WTC11 (cell line): ENCODE results near the gene CLASP2. TPM values are rescaled to one million over a fixed set of nuclear protein-coding genes. Genes with fewer than 3 reads are reported as not detected.

Source experiments
- ATAC-seq: fragments of 200-7000 bp; cut with Tn5 transposase; 2 replicates; pipeline ENCODE4 v1.10.0; 2021; ENCODE audit warnings: mild to moderate bottlenecking, moderate library complexity
- CTCF ChIA-PET: fragments of 300-600 bp; sonication (Branson Sonifier 250); formaldehyde crosslinking; loops from one replicate; lab custom pipeline; 2021; ENCODE audit warnings: antibody characterized with exemption; lab: Charles Lee
- POLR2A ChIA-PET: fragments of 350-600 bp; sonication (Branson Sonifier 250); formaldehyde crosslinking; loops from one replicate; lab custom pipeline; 2021; ENCODE audit warnings: antibody characterized with exemption; lab: Charles Lee
- DNase-seq: peaks from one replicate; pipeline ENCODE4 v3.0.0; 2021; ENCODE audit warnings: low spot score
- H3K27ac Mint-ChIP-seq: 2 replicates; pipeline ENCODE4 v1.8.0; 2021; ENCODE audit warnings: mixed read lengths
- H3K27me3 Mint-ChIP-seq: 2 replicates; pipeline ENCODE4 v1.8.0; 2021; ENCODE audit warnings: low read depth, mild to moderate bottlenecking, moderate library complexity, mixed read lengths
- H3K36me3 Mint-ChIP-seq: 2 replicates; pipeline ENCODE4 v1.8.0; 2021; ENCODE audit warnings: mixed read lengths
- H3K4me1 Mint-ChIP-seq: 2 replicates; pipeline ENCODE4 v1.8.0; 2022; ENCODE audit warnings: mixed read lengths
- H3K4me3 Mint-ChIP-seq: 2 replicates; pipeline ENCODE4 v1.8.0; 2021; ENCODE audit warnings: mild to moderate bottlenecking, moderate library complexity, mixed read lengths
- H3K9me3 Mint-ChIP-seq: 2 replicates; pipeline ENCODE4 v1.8.0; 2021; ENCODE audit warnings: mixed read lengths
- FOXP4 ChIP-seq: sonication (generic); formaldehyde crosslinking; IDR thresholded peaks from 2 replicates; pipeline ENCODE4 v1.8.0; 2022; ENCODE audit warnings: mild to moderate bottlenecking, missing genetic modification reagents
- JAZF1 ChIP-seq: fragments of 250-450 bp; sonication (Bioruptor Pico); IDR thresholded peaks from 2 replicates; pipeline ENCODE4 v1.9.0; 2021; ENCODE audit warnings: moderate library complexity, mild to moderate bottlenecking, inconsistent platforms
- KAT7 ChIP-seq: sonication (generic); formaldehyde crosslinking; IDR thresholded peaks from 2 replicates; pipeline ENCODE4 v1.8.1; 2023; ENCODE audit warnings: missing genetic modification reagents, mild to moderate bottlenecking, borderline replicate concordance
- NR2C2 ChIP-seq: sonication (generic); formaldehyde crosslinking; IDR thresholded peaks from 2 replicates; pipeline ENCODE4 v1.8.0; 2022; ENCODE audit warnings: mild to moderate bottlenecking, missing genetic modification reagents
- NR3C1 ChIP-seq: sonication (generic); formaldehyde crosslinking; conservative IDR thresholded peaks from 2 replicates; pipeline ENCODE4 v1.8.1; 2023; ENCODE audit warnings: low read depth, mild to moderate bottlenecking, missing genetic modification reagents
- PRDM15 ChIP-seq: sonication (generic); formaldehyde crosslinking; IDR thresholded peaks from 2 replicates; pipeline ENCODE4 v1.8.0; 2022; ENCODE audit warnings: missing genetic modification reagents
- TCF7 ChIP-seq: sonication (generic); formaldehyde crosslinking; IDR thresholded peaks from 2 replicates; pipeline ENCODE4 v1.8.0; 2022; ENCODE audit warnings: mild to moderate bottlenecking, low read depth, missing genetic modification reagents, moderate library complexity
- ZNF512 ChIP-seq: sonication (generic); formaldehyde crosslinking; IDR thresholded peaks from 2 replicates; pipeline ENCODE4 v1.8.1; 2022; ENCODE audit warnings: missing genetic modification reagents, borderline replicate concordance
- total RNA-seq: library from RNA; stranded (reverse); gene quantifications from 3 replicates; pipeline ENCODE4 v1.2.3, GENCODE V29; 2021
- TF ChIP-seq, protein P1 (sequence below): sonication (generic); formaldehyde crosslinking; IDR thresholded peaks from 2 replicates; pipeline ENCODE4 v1.8.0; 2022; ENCODE audit warnings: mild to moderate bottlenecking, missing genetic modification reagents
- TF ChIP-seq, protein P2 (sequence below): fragments of 250-450 bp; sonication (Bioruptor Pico); IDR thresholded peaks from 2 replicates; pipeline ENCODE4 v2.1.2; 2022; ENCODE audit warnings: mild to moderate bottlenecking, moderate library complexity

Gene CLASP2
- total RNA-seq, 1 experiment from 2014 or later: 56.7 TPM

- no peak for DNase-seq
- CTCF ChIA-PET: no interaction called here
Observed at GRCh38 chr3:33718595-33718907, 497 bp upstream of the CLASP2 start.

DNA sequence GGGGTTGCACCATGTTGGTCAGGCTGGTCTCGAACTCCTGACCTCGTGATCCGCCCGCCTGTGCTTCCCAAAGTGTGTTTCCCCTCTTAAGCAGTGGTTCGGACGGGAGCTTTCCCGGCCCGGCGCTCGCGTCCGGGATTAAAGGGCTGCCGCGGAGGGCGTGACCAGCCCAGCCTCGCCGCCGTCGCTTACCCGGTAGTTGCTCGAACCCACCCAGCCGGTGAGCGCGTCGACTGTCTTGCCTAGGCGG, 513 bp downstream of the CLASP2 start:
- 0 out of 2 replicates have a peak overlapping the region, but pooled peaks have one; percentile 56 for H3K27ac Mint-ChIP-seq
- POLR2A ChIA-PET: interaction anchor here (0.6 to 1.7 kb wide), 4 partner anchors 58 to 279 kb away, joined by 3 to 5 read pairs (median 4); no protein-coding TSS in a partner anchor
- H3K27me3 Mint-ChIP-seq: no peaks in the 10 kb centered on the region
- CTCF ChIA-PET: interaction anchor here (0.6 to 1.8 kb wide), 5 partner anchors 58 to 736 kb away, joined by 3 to 7 read pairs (median 3); partner anchors contain the start of gene PDCD6IP
- TF ChIP-seq JAZF1 (CRISPR knock-in tag): no peak
- no peak for TF ChIP-seq FOXP4 (CRISPR knock-in tag)
- peak; percentile 24; the same call in 1 of the 2 replicates for TF ChIP-seq KAT7
- peak; percentile 32; the same call in 1 of the 2 replicates for TF ChIP-seq PRDM15 (CRISPR knock-in tag)
- TF ChIP-seq, protein P1, sequence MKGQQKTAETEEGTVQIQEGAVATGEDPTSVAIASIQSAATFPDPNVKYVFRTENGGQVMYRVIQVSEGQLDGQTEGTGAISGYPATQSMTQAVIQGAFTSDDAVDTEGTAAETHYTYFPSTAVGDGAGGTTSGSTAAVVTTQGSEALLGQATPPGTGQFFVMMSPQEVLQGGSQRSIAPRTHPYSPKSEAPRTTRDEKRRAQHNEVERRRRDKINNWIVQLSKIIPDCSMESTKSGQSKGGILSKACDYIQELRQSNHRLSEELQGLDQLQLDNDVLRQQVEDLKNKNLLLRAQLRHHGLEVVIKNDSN: no peak
- TF ChIP-seq NR3C1 (CRISPR knock-in tag): no peak
- H3K9me3 Mint-ChIP-seq: no peaks in the 10 kb centered on the region
- H3K4me1 Mint-ChIP-seq: peaks cover 9% of the 10 kb centered on the region
- ATAC-seq (peak; percentile 73), DNase-seq (peak; percentile 73)
- no peak overlapping the region for H3K4me3 Mint-ChIP-seq
- H3K36me3 Mint-ChIP-seq: no peaks in the 10 kb centered on the region

More at GRCh38 chr3:33718595-33718907, 497 bp upstream of the CLASP2 start:
- Mint-ChIP-seq H3K36me3 (no peaks in the 10 kb centered on the region), H3K9me3 (no peaks in the 10 kb centered on the region), H3K27me3 (no peaks in the 10 kb centered on the region), H3K27ac (peak overlapping the region; percentile 95), H3K4me3 (no peak overlapping the region)
- no peak for ATAC-seq
- no peak for TF ChIP-seq ZNF512 (CRISPR knock-in tag)
- TF ChIP-seq, all 79 proteins: peak for 0
- POLR2A ChIA-PET: no interaction called here
- peaks cover 9% of the 10 kb centered on the region for H3K4me1 Mint-ChIP-seq

DNA sequence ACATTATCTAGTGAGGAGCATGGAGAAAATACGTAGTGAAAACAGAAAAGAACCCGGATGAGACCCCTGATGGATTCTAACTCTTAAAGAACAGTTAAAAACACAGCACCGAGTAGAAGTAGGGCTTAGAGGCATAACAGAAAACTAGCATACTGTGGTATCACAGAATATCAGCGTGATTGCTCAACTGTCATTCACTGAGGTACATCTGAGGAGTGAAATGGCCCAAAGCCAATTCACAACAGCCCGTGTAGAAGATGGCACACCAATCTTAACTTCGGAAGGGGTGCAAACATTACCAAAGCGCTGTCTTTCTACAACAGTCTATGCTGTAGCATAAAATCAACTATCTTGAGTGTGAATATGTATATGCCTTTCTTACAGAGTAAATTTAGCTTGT, 1.8 kb downstream of the CLASP2 start:
- ATAC-seq: no peak
- peaks cover 9% of the 10 kb centered on the region for H3K4me1 Mint-ChIP-seq
- TF ChIP-seq, protein P2, sequence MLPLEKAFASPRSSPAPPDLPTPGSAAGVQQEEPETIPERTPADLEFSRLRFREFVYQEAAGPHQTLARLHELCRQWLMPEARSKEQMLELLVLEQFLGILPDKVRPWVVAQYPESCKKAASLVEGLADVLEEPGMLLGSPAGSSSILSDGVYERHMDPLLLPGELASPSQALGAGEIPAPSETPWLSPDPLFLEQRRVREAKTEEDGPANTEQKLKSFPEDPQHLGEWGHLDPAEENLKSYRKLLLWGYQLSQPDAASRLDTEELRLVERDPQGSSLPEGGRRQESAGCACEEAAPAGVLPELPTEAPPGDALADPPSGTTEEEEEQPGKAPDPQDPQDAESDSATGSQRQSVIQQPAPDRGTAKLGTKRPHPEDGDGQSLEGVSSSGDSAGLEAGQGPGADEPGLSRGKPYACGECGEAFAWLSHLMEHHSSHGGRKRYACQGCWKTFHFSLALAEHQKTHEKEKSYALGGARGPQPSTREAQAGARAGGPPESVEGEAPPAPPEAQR (CRISPR knock-in tag): no peak
- TF ChIP-seq TCF7 (CRISPR knock-in tag) (no peak), NR2C2 (CRISPR knock-in tag) (no peak)
- ChIA-PET CTCF (interaction anchor here (1.8 kb wide), 1 partner anchor 56 kb away, joined by 5 read pairs; no protein-coding TSS in a partner anchor), POLR2A (interaction anchor here (0.6 kb wide), 1 partner anchor 71 kb away, joined by 3 read pairs; no protein-coding TSS in a partner anchor)
- H3K9me3 Mint-ChIP-seq: 0 out of 2 replicates have a peak, but pooled peaks cover 5% of the 10 kb centered on the region
- H3K27me3 Mint-ChIP-seq: no peaks in the 10 kb centered on the region
- DNase-seq: no peak
- H3K4me3 Mint-ChIP-seq: no peak overlapping the region
- H3K27ac Mint-ChIP-seq: no peak overlapping the region
- H3K36me3 Mint-ChIP-seq: peaks cover 9% of the 10 kb centered on the region
